HepG2 (cell line): ENCODE results near the gene RARG. TPM values are rescaled to one million over a fixed set of nuclear protein-coding genes. Genes with fewer than 3 reads are reported as not detected.

Experiments
- BORCS8-MEF2B ChIP-seq: sonication (generic); formaldehyde crosslinking; IDR thresholded peaks from 2 replicates; pipeline ENCODE4 v1.8.0; 2022; ENCODE audit warnings: mild to moderate bottlenecking, missing genetic modification reagents
- FOSL2 ChIP-seq: sonication (generic); formaldehyde crosslinking; IDR thresholded peaks from 2 replicates; pipeline ENCODE4 v1.4.0; 2020; ENCODE audit warnings: missing genetic modification reagents
- KAT8 ChIP-seq: IDR thresholded peaks from 2 replicates; pipeline ENCODE4 v1.6.1; 2016; ENCODE audit warnings: missing genetic modification reagents, missing compliant biosample characterization
- MXD1 ChIP-seq: sonication (generic); formaldehyde crosslinking; IDR thresholded peaks from 2 replicates; pipeline ENCODE4 v1.4.0; 2020; ENCODE audit warnings: mild to moderate bottlenecking, missing genetic modification reagents
- TFDP2 ChIP-seq: sonication (generic); formaldehyde crosslinking; IDR thresholded peaks from 2 replicates; pipeline ENCODE4 v1.4.0; 2020; ENCODE audit warnings: missing genetic modification reagents
- UBTF ChIP-seq: sonication (generic); formaldehyde crosslinking; IDR thresholded peaks from 2 replicates; pipeline ENCODE4 v1.4.0; 2020; ENCODE audit warnings: mild to moderate bottlenecking, missing genetic modification reagents
- XBP1 ChIP-seq: sonication (generic); formaldehyde crosslinking; IDR thresholded peaks from 2 replicates; pipeline ENCODE4 v1.5.0; 2020; ENCODE audit warnings: missing genetic modification reagents
- ZBTB20 ChIP-seq: sonication (generic); formaldehyde crosslinking; IDR thresholded peaks from 2 replicates; pipeline ENCODE4 v1.8.1; 2023; ENCODE audit warnings: missing genetic modification reagents, low read depth, mild to moderate bottlenecking, borderline replicate concordance
- ZMAT3 ChIP-seq: sonication (generic); formaldehyde crosslinking; conservative IDR thresholded peaks from 2 replicates; pipeline ENCODE4 v1.7.0; 2021; ENCODE audit warnings: missing genetic modification reagents
- ZNF724P ChIP-seq: sonication (generic); formaldehyde crosslinking; IDR thresholded peaks from 2 replicates; pipeline ENCODE4 v1.8.0; 2022; ENCODE audit warnings: missing genetic modification reagents, borderline replicate concordance
- polyA plus RNA-seq, 8 experiments: library from polyadenylated mRNA; depleted of rRNA in 3 of 8; stranded (reverse) in 7 of 8; unstranded in 1 of 8; fragments of >200 nt; fragmentation: Illumina TruSeq in 4 of 8; extraction: Trizol in 4 of 8; gene quantifications; 2 replicates each; pipeline versions ENCODE4 v1.2.1 to v1.2.3, GENCODE V29; 2011 to 2016; ENCODE audit warnings: low read depth in 4 of 8, missing spikeins in 1 of 8, mixed read lengths in 1 of 8; ENCODE audit not compliant: insufficient read depth in 1 of 8
- total RNA-seq, 5 experiments: library from RNA; depleted of rRNA; stranded (reverse); fragments of >200 nt; fragmentation: Illumina TruSeq; extraction: Trizol; gene quantifications; 2 replicates each; pipeline ENCODE4 v1.2.3, GENCODE V29; 2016; ENCODE audit warnings: low read depth in 1 of 5
- TF ChIP-seq, protein P1 (sequence below): sonication (generic); formaldehyde crosslinking; IDR thresholded peaks from 2 replicates; pipeline ENCODE4; 2020; ENCODE audit warnings: missing genetic modification reagents, mild to moderate bottlenecking, borderline replicate concordance
- TF ChIP-seq, protein P2 (sequence below): sonication (generic); formaldehyde crosslinking; IDR thresholded peaks from 2 replicates; pipeline ENCODE4 v1.4.0; 2020; ENCODE audit warnings: missing genetic modification reagents
- TF ChIP-seq, protein P3 (sequence below): sonication (generic); formaldehyde crosslinking; IDR thresholded peaks from 2 replicates; pipeline ENCODE4 v1.4.0; 2020; ENCODE audit warnings: mild to moderate bottlenecking, low read depth, missing genetic modification reagents
- TF ChIP-seq, protein P4 (sequence below): sonication (generic); formaldehyde crosslinking; IDR thresholded peaks from 2 replicates; pipeline ENCODE4 v1.5.0; 2020; ENCODE audit warnings: missing genetic modification reagents, mild to moderate bottlenecking, borderline replicate concordance

RARG gene
- total and polyA plus RNA-seq, 2 of the 13 experiments (the other 11 are each of a cell fraction or from before 2014, with no cell fraction given), result 0.77 to 1.5 TPM

DNA sequence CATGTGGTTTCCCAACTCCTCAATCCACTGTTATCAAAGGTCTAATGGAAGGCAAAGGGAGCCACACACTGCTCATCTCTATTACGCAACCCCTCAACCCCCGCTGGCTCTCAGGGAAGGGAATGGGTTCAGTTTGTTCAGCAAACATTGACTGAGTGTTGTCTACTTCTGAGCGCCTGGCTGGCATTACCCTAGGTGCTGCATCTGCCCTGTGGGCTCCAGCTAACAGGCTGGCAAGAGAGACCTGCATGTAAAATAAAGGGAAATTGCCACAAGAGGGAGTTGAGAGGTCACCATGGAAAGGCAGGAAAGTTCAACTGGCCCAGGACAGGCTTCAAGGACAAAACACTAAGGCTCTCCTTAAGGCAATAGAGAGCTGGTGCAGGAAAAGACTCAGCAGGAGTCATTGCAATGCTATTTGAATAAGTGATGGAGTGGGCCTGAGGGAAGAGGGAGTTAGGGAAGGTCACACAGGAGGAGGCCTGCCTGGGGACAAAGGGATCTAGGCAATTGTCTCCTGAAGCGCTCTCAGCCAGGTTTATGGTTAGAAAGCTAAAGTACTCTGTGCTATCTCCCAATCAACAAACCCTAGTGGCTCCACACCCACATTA lies 57.0 kb downstream of the RARG start (continued):
- TF ChIP-seq ZMAT3 (CRISPR knock-in tag) (no peak), XBP1 (no peak), ZNF724P (no peak), FOSL2 (CRISPR knock-in tag) (peak; percentile 68; the same call in 1 of the 2 replicates), BORCS8-MEF2B (CRISPR knock-in tag) (peak; percentile 30; the same call in 1 of the 2 replicates), KAT8 (CRISPR knock-in tag) (peak; percentile 61; the same call in 1 of the 2 replicates), UBTF (CRISPR knock-in tag) (peak; percentile 46), TFDP2 (no peak), MXD1 (CRISPR knock-in tag) (no peak), ZBTB20 (CRISPR knock-in tag) (no peak)
- TF ChIP-seq, protein P1, sequence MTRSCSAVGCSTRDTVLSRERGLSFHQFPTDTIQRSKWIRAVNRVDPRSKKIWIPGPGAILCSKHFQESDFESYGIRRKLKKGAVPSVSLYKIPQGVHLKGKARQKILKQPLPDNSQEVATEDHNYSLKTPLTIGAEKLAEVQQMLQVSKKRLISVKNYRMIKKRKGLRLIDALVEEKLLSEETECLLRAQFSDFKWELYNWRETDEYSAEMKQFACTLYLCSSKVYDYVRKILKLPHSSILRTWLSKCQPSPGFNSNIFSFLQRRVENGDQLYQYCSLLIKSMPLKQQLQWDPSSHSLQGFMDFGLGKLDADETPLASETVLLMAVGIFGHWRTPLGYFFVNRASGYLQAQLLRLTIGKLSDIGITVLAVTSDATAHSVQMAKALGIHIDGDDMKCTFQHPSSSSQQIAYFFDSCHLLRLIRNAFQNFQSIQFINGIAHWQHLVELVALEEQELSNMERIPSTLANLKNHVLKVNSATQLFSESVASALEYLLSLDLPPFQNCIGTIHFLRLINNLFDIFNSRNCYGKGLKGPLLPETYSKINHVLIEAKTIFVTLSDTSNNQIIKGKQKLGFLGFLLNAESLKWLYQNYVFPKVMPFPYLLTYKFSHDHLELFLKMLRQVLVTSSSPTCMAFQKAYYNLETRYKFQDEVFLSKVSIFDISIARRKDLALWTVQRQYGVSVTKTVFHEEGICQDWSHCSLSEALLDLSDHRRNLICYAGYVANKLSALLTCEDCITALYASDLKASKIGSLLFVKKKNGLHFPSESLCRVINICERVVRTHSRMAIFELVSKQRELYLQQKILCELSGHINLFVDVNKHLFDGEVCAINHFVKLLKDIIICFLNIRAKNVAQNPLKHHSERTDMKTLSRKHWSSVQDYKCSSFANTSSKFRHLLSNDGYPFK, result no peak
- TF ChIP-seq, protein P2, sequence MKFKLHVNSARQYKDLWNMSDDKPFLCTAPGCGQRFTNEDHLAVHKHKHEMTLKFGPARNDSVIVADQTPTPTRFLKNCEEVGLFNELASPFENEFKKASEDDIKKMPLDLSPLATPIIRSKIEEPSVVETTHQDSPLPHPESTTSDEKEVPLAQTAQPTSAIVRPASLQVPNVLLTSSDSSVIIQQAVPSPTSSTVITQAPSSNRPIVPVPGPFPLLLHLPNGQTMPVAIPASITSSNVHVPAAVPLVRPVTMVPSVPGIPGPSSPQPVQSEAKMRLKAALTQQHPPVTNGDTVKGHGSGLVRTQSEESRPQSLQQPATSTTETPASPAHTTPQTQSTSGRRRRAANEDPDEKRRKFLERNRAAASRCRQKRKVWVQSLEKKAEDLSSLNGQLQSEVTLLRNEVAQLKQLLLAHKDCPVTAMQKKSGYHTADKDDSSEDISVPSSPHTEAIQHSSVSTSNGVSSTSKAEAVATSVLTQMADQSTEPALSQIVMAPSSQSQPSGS (CRISPR knock-in tag), result peak; percentile 33; the same call in 1 of the 2 replicates
- TF ChIP-seq, protein P3, sequence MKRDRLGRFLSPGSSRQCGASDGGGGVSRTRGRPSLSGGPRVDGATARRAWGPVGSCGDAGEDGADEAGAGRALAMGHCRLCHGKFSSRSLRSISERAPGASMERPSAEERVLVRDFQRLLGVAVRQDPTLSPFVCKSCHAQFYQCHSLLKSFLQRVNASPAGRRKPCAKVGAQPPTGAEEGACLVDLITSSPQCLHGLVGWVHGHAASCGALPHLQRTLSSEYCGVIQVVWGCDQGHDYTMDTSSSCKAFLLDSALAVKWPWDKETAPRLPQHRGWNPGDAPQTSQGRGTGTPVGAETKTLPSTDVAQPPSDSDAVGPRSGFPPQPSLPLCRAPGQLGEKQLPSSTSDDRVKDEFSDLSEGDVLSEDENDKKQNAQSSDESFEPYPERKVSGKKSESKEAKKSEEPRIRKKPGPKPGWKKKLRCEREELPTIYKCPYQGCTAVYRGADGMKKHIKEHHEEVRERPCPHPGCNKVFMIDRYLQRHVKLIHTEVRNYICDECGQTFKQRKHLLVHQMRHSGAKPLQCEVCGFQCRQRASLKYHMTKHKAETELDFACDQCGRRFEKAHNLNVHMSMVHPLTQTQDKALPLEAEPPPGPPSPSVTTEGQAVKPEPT (CRISPR knock-in tag), result no peak
- TF ChIP-seq, protein P4, sequence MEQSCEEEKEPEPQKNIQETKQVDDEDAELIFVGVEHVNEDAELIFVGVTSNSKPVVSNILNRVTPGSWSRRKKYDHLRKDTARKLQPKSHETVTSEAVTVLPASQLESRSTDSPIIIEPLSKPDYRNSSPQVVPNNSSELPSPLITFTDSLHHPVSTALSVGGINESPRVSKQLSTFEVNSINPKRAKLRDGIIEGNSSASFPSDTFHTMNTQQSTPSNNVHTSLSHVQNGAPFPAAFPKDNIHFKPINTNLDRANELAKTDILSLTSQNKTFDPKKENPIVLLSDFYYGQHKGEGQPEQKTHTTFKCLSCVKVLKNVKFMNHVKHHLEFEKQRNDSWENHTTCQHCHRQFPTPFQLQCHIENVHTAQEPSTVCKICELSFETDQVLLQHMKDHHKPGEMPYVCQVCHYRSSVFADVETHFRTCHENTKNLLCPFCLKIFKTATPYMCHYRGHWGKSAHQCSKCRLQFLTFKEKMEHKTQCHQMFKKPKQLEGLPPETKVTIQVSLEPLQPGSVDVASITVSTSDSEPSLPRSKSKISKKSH, result no peak
